Erythroblast (primary cell): ENCODE measurements around the gene CCL3.

ENCODE experiments used
- GATA1 ChIP-seq: IDR thresholded peaks from 2 replicates; pipeline ENCODE4 v1.6.1; 2011; ENCODE audit warnings: low read depth, mild to moderate bottlenecking, control low read depth, low read length, moderate library complexity
- POLR2A ChIP-seq: IDR thresholded peaks from 2 replicates; pipeline ENCODE4 v1.6.1; 2011; ENCODE audit warnings: mild to moderate bottlenecking, low read length

- TF ChIP-seq POLR2A (no peak), GATA1 (no peak)
Observed at GRCh38 chr17:36120221-36120620, 30.3 kb upstream of the CCL3 start.
